ENCODE measurements around the gene EFL1. TPM values are rescaled to one million over a fixed set of nuclear protein-coding genes. Genes with fewer than 3 reads are reported as not detected.
"Not testable (repeated sequence)": the region's sequence is repeated elsewhere in the genome, so short reads cannot be mapped to it uniquely, and the experiment has no call there.

The EFL1 gene
- 10.8 TPM for total RNA-seq

DNA sequence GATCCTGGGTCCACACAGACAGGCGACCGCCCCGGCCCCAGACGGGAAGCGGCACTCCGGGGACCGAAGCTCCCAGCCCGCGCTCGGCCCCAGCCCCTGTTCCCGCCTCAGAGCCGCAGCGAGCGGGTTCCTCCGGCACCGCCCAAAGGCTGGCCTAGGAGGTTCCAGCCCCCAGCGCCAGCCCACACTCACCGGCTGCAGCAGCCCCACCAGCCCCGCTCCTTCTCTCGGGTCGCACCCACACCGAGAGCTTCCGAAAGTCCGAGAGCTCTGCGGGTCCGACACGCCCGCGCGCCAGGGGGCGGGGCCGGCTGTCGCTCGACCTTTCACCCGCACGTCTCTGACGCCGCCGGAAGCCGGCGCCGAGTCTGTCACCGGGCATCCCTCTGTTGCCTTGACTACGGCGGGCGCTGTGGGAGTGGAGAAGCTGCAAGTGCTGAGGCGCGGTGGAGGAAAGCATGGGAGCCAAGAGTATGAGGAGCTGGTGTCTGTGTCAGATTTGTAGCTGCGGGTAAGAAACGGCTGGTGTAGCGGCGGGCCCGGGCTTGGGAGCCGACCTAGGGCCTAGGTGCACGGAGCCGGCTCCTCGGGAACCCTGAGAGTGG, at the start of gene EFL1, which contains the start of gene SAXO2:
Gene EFL1 (minus strand): TSS at position 313 of the 605 bp plus-strand sequence. CDS start 956 bp downstream, outside the sequence.
Gene SAXO2 (plus strand): TSS at position 397 of the 605 bp plus-strand sequence. CDS start 62 bp downstream, at position 459.
- H3K4me1 ChIP-seq (ENCODE audit: insufficient read depth, low read length), result peaks cover 22% of the 10 kb centered on the region
- peak within 1 kb of the TSS; percentile 67 for H3K4me3 ChIP-seq (ENCODE audit: low read length)
- no peaks in the 10 kb centered on the region for H3K27me3 ChIP-seq (ENCODE audit: insufficient read depth, low read length)
- no peaks in the 10 kb centered on the region for H3K9me3 ChIP-seq (ENCODE audit: low read depth, low read length)

DNA sequence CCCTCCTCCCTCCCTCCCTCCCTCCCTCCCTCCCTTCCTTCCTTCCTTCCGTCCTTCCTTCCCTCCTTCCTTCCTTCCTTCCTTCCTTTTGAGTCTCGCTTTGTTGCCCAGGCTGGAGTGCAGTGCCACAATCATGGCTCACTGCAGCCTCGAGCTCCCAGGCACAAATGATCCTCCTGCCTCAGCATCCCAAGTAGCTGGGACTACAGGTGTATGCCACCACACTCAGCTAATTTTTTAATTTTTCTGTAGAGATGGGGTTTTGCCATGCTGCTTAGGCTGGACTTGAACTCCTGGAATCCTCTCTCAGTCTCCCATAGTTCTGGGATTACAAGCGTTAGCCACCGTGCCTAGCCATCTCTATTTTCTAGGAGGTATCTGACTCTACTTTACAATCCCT, 48.8 kb upstream of the EFL1 start:
- H3K9me3 ChIP-seq (ENCODE audit: low read depth, low read length); H3K4me1 ChIP-seq (ENCODE audit: insufficient read depth, low read length); H3K27me3 ChIP-seq (ENCODE audit: insufficient read depth, low read length); H3K4me3 ChIP-seq (ENCODE audit: low read length): not testable (repeated sequence)

DNA sequence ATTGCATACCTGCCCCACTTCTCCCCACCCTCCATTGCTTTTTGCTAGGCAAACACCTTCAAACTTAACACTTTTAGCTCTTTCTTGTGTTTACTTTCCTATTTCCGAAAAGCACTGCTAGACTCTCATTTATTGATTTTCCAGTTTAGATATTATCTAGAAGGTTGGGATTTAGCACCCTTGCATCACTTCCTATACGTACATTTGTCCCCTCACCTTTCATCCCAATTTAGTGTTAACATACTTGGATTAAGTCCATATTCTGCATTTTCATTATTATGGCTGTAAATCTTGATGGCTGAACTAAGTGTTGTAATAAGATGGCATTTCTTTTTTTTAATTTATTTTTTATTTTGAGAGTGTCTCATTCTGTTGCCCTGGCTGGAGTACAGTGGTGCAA, 47.3 kb upstream of the EFL1 start:
- H3K4me1 ChIP-seq (ENCODE audit: insufficient read depth, low read length), result no peaks in the 10 kb centered on the region
- H3K4me3 ChIP-seq (ENCODE audit: low read length), result no peak overlapping the region
- H3K9me3 ChIP-seq (ENCODE audit: low read depth, low read length), result no peaks in the 10 kb centered on the region
- H3K27me3 ChIP-seq (ENCODE audit: insufficient read depth, low read length), result no peaks in the 10 kb centered on the region

DNA sequence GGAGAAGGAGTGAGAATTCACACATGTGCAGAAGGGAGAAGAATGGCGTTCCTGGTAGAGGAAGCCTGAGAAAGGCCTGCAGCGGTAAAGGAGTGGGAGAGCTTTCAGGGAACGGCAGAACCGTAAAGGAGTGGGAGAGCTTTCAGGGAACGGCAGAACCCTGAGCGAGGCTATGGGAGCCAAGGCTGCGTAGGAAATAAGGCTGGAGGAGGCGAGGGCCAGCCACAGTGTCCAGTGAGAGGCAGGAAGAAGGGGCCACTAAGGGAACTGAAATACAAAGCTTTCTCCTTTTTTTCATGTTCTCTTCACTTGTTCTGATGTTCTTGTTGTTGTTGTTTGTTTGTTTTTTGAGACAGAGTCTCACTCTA, 45.2 kb upstream of the EFL1 start:
- Histone ChIP-seq H3K4me1 (ENCODE audit: insufficient read depth, low read length) (no peaks in the 10 kb centered on the region), H3K4me3 (ENCODE audit: low read length) (no peak overlapping the region), H3K9me3 (ENCODE audit: low read depth, low read length) (no peaks in the 10 kb centered on the region)

DNA sequence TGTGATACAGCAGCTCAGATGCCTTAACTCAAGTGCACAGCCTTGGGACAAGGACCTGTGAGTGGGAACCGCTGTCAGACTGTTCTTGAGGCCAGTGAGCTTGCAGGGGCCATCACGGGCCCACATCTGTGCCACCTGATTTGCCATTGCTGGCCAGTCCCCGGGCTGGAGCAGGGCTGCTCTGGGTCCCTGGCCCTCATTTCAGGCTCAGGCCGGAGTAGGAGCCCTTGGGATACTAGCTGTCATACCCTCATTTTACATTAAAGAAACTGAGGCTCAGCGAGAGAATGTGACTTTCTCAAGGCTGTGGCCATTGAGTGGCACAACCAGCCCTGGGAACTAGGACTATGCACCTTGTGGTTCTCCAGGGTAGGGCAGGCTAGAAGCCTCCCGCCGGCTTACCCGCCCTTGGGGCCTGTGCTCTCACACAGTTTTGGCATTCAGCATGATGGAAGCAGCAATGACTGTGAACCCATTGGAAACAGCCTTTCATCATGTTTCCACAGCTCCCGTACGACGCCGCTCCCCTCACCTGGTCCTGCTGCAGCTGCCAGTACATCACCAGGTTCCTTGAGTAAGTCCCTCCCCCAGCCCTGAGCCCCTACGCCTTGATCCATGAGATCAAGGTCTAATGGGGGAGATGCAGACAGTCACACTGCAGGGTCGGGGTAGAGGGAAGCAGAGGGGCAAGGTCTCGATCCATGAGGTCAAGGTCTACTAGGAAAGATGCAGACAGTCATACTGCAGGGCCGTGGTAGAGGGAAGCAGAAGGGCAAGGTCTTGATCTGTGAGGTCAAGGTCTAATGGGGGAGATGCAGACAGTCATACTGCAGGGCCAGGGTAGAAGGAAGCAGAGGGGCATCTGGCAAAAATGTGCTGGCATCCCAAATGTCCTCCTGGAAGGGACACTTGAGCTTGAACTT, 44.5 kb upstream of the EFL1 start:
- no peaks in the 10 kb centered on the region for H3K9me3 ChIP-seq (ENCODE audit: low read depth, low read length)
- H3K4me3 ChIP-seq (ENCODE audit: low read length), result no peak overlapping the region
- no peaks in the 10 kb centered on the region for H3K27me3 ChIP-seq (ENCODE audit: insufficient read depth, low read length)
- H3K4me1 ChIP-seq (ENCODE audit: insufficient read depth, low read length), result no peaks in the 10 kb centered on the region

More for the DNA sequence above, 45.2 kb upstream of the EFL1 start:
- H3K27me3 ChIP-seq (ENCODE audit: insufficient read depth, low read length), result no peaks in the 10 kb centered on the region

DNA sequence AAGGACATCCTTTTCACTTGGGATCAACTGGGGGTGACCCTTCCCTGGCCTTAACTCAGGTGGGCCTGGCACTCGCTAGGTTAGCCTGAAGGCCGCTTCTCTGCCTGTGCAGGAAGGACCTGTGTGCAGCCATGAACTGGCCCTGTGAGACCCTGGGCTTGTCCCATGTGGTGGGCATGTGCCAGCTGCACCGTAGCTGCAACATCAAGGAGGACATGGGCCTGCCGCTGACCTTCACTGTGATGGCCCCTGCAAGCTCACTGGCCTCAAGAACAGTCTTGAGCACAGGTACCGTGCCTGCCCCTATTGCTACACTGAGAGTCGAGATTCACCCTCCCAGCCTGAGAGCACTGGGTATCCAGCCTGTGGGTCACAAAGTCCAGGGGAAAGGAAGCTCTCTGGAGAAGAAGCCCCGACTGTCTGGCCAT, 43.1 kb upstream of the EFL1 start:
- Histone ChIP-seq H3K9me3 (ENCODE audit: low read depth, low read length) (no peaks in the 10 kb centered on the region), H3K4me3 (ENCODE audit: low read length) (no peak overlapping the region), H3K27me3 (ENCODE audit: insufficient read depth, low read length) (no peaks in the 10 kb centered on the region), H3K4me1 (ENCODE audit: insufficient read depth, low read length) (no peaks in the 10 kb centered on the region)

DNA sequence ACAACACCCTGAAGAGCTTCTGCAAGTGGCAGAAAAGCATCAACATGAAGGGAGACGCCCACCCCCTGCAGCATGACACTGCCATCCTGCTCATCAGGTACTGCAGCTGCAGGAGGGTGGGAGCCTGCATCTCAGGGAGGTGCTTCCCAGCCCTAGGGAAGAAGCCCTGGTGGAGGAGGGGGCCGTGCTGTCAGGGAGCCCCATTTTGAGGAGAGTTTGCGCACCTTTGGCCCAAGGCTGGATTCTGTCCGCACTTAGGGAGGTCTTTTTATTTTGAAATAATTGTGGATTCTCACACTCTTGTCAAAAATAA, 42.2 kb upstream of the EFL1 start:
- Histone ChIP-seq H3K9me3 (ENCODE audit: low read depth, low read length) (no peaks in the 10 kb centered on the region), H3K4me1 (ENCODE audit: insufficient read depth, low read length) (no peaks in the 10 kb centered on the region), H3K27me3 (ENCODE audit: insufficient read depth, low read length) (no peaks in the 10 kb centered on the region), H3K4me3 (ENCODE audit: low read length) (no peak overlapping the region)

DNA sequence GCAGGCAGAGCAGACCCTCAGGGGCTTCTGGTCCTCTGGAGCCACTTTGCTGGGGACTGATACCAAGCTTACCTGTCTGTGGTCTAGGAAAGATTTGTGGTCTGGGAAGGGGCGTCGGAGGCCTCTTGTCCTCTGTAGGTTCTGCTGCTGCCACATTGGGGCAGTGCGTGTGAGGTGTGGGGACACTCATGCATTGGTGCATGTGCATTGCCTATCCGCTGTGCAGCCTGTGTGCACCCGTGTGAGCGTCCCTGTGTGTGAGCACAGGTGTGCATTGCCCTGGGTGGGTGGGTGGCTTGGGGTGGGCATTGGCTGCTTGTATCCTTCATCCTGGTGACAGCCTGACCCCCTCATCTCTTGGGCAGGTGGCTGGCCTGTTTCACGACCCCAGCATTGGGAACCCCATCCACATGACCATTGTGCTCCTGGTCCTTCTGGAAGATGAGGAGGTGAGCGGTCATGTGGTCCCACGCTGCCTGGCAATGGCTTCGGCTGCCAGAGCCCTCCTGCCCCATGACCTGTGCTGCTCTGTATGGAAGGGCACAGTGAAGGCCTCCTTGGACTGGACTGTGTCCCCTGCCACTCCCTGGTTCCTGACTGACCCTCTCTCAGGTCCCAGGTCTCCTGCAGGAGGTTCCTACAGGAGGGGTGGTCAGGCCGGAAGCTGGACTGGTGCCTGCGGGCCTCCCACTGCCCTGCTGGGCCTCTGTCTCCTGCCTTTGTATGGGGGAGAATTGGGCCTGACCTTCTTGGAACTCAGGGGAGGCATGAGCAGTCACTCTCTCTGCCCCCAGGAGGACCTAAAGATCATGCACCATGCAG, 41.6 kb upstream of the EFL1 start:
- no peaks in the 10 kb centered on the region for H3K4me1 ChIP-seq (ENCODE audit: insufficient read depth, low read length)
- H3K27me3 ChIP-seq (ENCODE audit: insufficient read depth, low read length), result no peaks in the 10 kb centered on the region
- no peaks in the 10 kb centered on the region for H3K9me3 ChIP-seq (ENCODE audit: low read depth, low read length)
- H3K4me3 ChIP-seq (ENCODE audit: low read length), result no peak overlapping the region

DNA sequence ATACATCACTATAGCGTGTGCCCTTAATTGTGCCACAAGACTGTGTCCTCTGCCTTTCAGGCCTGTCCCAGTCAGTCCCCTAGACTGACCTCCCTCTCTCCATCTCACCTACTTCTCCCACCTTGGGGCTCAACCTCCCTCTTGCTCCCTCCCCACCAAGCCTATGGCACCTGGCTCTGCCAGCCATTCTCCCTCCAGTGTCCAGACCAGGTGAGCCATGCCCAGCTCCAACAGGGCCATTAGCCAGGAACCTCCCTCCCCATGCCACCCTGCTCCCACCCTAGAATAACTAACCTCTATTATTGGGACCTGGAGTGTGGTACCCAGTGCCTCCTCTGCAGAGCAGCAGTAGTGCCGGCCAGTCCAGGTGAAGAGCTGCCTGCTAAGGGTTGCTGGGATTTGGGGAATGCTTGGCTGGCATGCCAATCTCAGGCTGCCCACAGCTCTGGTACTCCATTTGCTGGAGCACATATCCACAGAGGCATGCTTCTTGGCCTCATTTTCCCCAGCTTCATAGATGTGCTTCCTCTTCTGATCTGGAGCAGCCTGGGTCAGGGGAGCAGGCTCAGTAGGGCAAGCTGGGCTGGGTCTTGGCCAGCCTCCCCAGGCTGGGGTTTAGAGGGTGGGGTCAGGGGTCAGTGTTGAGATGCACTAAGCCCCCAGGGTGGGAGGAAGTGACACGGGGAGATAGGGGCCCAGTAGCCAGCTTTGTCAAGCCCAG, 38.9 kb upstream of the EFL1 start:
- Histone ChIP-seq H3K4me1 (ENCODE audit: insufficient read depth, low read length) (peaks cover 9% of the 10 kb centered on the region), H3K27me3 (ENCODE audit: insufficient read depth, low read length) (no peaks in the 10 kb centered on the region), H3K9me3 (ENCODE audit: low read depth, low read length) (no peaks in the 10 kb centered on the region), H3K4me3 (ENCODE audit: low read length) (no peak overlapping the region)

- no peak overlapping the region for H3K4me3 ChIP-seq (ENCODE audit: low read length)
- H3K27me3 ChIP-seq (ENCODE audit: insufficient read depth, low read length), result no peaks in the 10 kb centered on the region
- peaks cover 9% of the 10 kb centered on the region for H3K4me1 ChIP-seq (ENCODE audit: insufficient read depth, low read length)
- H3K9me3 ChIP-seq (ENCODE audit: low read depth, low read length), result no peaks in the 10 kb centered on the region
Measured at GRCh38 chr15:82300883-82301282, 38.3 kb upstream of the EFL1 start.

- H3K27me3 ChIP-seq (ENCODE audit: insufficient read depth, low read length); H3K9me3 ChIP-seq (ENCODE audit: low read depth, low read length); H3K4me1 ChIP-seq (ENCODE audit: insufficient read depth, low read length); H3K4me3 ChIP-seq (ENCODE audit: low read length): not testable (repeated sequence)
Measured at GRCh38 chr15:82300326-82300725, 37.8 kb upstream of the EFL1 start.

DNA sequence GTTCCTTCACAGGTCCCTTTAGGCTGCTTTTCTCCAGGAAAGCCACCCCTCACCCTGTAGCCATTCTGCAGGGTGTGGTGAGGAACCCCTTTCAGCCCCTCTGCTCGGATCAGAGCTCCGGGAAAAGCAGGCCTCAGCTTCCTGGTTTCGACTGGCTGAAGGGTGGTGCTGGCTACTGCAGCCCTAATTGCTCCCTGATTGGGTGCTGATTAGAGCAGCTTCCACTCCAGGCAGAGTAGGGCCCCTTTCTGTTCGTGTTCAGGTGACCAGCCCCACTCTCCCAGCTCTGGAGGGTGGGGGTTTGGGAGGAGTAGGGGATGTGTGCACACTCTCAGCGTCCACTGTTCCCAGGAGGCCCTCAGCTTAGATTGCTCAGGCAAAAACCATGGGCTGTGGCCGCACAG, 37.0 kb upstream of the EFL1 start:
- not testable (repeated sequence) for H3K4me1 ChIP-seq (ENCODE audit: insufficient read depth, low read length); H3K9me3 ChIP-seq (ENCODE audit: low read depth, low read length); H3K27me3 ChIP-seq (ENCODE audit: insufficient read depth, low read length); H3K4me3 ChIP-seq (ENCODE audit: low read length)

GRCh38 chr15:82298520-82298919, 36.0 kb upstream of the EFL1 start:
- Histone ChIP-seq H3K9me3 (ENCODE audit: low read depth, low read length) (no peaks in the 10 kb centered on the region), H3K27me3 (ENCODE audit: insufficient read depth, low read length) (no peaks in the 10 kb centered on the region), H3K4me1 (ENCODE audit: insufficient read depth, low read length) (peaks cover 9% of the 10 kb centered on the region), H3K4me3 (ENCODE audit: low read length) (no peak overlapping the region)

DNA sequence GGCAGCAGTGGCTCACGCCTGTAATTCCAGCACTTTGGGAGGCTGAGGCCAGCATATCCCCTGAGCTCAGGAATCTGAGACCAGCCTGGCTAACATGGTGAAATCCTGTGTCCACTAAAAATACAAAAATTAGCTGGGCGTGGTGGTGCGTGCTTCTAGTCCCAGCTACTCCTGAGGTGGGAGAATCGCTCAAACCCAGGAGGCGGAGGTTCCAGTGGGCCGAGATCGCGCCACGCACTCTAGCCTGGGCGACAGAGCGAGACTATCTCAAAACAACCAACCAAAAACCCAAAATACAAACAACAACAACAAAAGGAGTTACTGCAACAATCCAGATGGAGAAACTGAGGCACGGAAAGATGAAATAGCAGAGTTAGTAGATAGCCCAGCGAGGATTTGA, 35.5 kb upstream of the EFL1 start:
- no peak overlapping the region for H3K4me3 ChIP-seq (ENCODE audit: low read length)

DNA sequence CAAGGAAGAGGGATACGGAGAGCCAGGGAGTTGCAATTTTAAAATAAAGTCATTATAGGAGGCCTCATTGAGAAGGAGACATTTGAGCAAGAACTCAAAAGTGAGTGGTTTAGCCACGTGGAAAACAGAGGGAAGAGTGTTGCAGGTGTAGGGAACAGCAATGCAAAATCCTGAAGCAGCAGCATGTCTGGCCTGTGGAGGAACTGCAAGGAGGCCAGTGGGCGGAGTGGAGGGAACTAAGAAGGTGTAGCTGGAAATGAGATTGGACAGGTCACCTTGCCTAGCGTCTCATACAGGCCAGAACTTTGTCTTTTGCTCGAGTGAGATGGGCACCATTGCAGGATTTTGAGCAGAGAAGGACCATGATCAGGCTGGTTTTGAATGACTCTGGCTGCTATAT, 35.0 kb upstream of the EFL1 start:
- Histone ChIP-seq H3K9me3 (ENCODE audit: low read depth, low read length) (no peaks in the 10 kb centered on the region), H3K27me3 (ENCODE audit: insufficient read depth, low read length) (no peaks in the 10 kb centered on the region), H3K4me1 (ENCODE audit: insufficient read depth, low read length) (peaks cover 9% of the 10 kb centered on the region), H3K4me3 (ENCODE audit: low read length) (no peak overlapping the region)

More for the DNA sequence above, 35.5 kb upstream of the EFL1 start:
- Histone ChIP-seq H3K9me3 (ENCODE audit: low read depth, low read length) (no peaks in the 10 kb centered on the region), H3K27me3 (ENCODE audit: insufficient read depth, low read length) (no peaks in the 10 kb centered on the region), H3K4me1 (ENCODE audit: insufficient read depth, low read length) (peaks cover 9% of the 10 kb centered on the region)
